GM12873 (cell line): ENCODE measurements around the gene SSBP3.

ENCODE experiments used
- CTCF ChIP-seq: IDR thresholded peaks from 2 replicates; pipeline ENCODE4 v1.5.1; 2012; ENCODE audit warnings: low read depth, mild to moderate bottlenecking, moderate library complexity, low read length, control low read depth; ENCODE audit not compliant: insufficient read depth; ENCODE audit errors: missing control alignments

Gene SSBP3

GRCh38 chr1:54200519-54200997 is 205.6 kb downstream of the SSBP3 start:
- no peak for TF ChIP-seq CTCF

GRCh38 chr1:54199765-54200518 is 206.3 kb downstream of the SSBP3 start, which contains the start of the genes CYB5RL and MRPL37:
TSS of gene CYB5RL (minus strand) at chr1:54200030. CDS start at chr1:54195616, 4,414 bp downstream.
TSS of gene MRPL37 (plus strand) at chr1:54200167. CDS start at chr1:54200244, 77 bp downstream.
- no peak for TF ChIP-seq CTCF

GRCh38 chr1:54199151-54199764 is 206.9 kb downstream of the SSBP3 start:
- no peak for TF ChIP-seq CTCF

- no peak for TF ChIP-seq CTCF
Measured at GRCh38 chr1:54193453-54193852, 212.7 kb downstream of the SSBP3 start.

- TF ChIP-seq CTCF, result no peak
Measured at GRCh38 chr1:54191525-54191924, 214.7 kb downstream of the SSBP3 start.

GRCh38 chr1:54190526-54190925 is 215.7 kb downstream of the SSBP3 start:
- TF ChIP-seq CTCF, result no peak

- TF ChIP-seq CTCF, result no peak
Measured at GRCh38 chr1:54188291-54188690, 217.9 kb downstream of the SSBP3 start.
